NCI-H2081 treated with DMSO at 0.1 percent for 48 hours (cell line): ENCODE data around the gene TUBB4B.

Experiments used
- DNase-seq: peaks from one replicate; lab custom pipeline; 2025; lab: John Stamatoyannopoulos, UW

Gene TUBB4B

GRCh38 chr9:137212520-137212919 lies 28.6 kb upstream of the TUBB4B start:
- no peak for DNase-seq

DNA sequence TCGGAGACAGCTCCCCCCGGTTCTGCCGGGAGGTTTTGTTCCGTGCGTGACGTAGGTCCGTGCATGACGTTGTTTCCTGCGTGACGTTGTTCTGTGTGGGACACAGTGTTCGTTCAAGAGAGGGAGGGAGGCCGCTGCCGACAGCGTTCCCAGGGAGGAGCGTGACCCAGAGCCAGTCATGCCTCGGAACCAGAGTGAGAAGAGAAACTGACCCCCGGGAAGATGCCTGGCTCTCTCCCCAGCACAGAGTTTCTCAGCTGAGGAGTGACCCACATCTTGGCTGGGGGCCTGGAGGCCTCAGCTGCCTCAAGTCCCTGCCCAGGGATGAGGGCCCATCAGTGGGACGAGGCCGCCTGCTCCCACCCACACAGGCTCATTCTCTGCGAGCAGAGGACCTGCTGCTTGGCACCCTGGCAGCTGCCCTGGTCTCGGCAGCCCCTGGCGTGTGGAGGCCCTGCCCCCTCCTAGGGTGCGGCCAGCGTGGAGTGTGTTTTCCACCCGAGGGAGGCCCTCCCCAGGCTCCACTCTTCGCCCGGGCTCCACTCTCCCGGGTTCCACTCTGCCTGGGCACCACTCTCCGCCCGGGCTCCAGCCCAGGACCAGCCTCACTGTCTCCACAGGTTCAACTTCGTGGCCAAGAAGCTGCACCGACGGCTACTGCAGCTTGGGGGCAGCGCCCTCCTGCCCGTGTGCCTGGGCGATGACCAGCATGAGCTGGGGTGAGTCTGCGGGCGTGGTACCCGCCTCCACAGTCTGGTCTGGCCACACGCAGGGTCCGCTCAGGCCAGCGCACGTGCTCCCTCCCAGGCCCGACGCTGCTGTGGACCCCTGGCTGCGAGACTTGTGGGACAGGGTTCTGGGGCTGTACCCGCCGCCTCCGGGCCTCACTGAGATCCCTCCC lies 27.7 kb upstream of the TUBB4B start:
- no peak for DNase-seq

- no peak for DNase-seq
These were observed 26.5 kb upstream of the TUBB4B start for GRCh38 chr9:137214620-137215019.

DNA sequence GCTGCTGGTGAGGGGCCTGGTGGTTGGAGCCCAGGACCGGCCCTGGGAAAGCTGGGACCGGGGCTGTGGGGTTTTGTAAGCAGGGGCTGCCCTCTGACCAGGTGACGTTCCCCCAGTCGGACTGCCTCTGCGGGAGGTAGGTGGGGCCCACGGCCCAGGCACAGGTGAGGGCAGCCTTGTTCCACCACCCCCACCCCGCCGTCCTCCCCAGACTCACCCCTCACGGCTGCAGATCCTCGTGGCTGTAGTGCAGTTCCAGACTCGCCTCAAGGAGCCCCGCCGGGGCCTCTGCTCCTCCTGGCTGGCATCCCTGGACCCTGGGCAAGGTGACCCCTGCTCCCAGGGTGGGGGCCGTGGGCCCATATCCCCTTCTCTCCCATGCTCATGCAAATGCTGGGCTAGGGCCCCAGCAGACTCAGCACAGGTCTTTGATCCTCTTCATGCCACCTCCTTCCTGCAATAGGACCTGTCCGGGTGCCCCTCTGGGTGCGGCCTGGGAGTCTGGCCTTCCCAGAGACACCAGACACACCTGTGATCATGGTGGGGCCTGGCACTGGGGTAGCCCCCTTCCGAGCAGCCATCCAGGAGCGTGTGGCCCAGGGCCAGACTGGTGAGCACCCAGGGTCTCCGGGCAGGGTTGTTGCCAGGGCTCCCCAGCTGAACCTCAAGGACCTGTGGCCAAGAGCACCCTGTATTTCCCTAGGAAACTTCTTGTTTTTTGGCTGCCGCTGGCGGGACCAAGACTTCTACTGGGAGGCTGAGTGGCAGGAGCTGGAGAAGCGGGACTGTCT lies 25.7 kb upstream of the TUBB4B start:
- DNase-seq = no peak

DNA sequence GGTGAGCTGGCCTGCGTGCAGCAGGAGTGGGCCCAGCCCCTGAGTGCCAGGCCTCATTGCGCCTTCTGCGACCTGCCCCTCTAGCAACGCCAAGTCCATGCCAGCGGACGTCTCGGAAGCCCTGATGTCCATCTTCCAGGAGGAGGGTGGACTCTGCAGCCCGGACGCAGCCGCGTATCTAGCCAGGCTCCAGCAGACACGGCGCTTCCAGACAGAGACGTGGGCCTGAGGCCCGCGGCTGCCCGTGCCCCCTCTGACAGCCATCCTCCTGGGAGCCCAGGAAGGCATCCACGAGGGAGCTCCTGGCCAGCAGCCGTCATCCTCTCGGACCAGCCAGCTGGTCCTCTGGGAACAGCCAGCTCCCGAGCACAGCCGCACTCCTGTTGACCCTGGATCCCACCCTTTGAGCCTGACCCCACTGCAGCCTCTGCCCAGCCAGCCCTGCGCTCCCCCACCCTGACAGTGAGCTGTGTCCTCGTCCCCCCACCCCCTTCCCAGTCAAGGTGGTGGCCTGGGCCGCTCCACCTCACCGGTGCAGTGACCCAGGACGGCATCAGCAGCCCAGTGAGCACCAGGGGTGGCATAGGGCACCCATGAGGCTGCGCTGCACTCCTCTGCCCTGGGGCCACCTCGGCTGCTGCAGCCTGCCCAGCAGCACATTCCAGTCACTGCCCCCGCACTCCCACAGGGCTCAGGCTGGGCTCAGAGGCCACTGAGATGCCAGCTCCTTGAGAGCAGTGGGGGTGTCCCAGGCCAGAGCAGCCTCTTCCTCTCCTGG lies 24.7 kb upstream of the TUBB4B start:
- DNase-seq = no peak

DNA sequence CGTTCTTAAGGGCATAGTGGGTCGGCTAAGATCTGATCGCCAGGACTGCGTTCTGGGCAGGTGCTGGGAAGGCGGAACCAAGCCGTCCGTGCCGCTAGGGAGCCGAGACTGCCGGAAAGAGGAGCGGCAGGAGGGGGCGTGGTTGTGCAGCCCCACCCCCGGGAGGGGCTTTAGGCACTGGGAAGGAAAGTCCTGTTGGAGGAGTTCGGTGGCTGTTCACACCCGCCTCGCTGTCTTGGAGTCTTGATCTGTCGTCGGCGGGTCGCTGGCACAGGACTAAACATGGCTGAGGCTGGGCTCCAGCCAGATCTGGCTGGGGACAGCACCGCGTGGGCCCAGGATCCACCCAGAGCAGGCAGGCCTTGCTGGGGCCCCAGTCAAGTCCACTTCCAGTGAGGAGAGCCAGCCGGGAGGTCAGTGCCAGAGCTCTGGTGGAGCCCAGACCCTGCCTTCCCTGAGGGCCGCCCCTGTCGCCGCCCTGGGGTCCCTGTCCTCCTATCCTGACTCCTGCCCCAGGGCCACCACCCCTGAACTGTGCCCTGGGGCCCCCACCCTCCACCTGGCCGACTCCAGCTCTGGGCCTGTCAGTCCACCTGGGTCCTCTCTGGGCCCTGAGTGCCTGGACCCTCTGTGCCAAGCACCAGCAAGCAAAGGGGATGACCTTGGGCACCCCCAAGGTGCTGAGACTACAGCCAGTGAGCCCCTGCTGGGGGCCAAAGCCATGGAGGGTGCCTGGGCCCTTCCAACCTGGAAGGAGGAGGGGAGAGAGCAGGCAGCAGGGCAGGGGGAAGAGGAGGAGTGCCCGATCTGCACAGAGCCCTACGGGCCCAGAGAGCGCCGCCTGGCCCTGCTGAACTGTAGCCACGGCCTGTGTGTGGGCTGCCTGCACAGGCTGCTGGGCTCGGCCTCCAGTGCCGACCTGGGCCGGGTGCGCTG lies 23.5 kb upstream of the TUBB4B start:
- DNase-seq = no peak

DNA sequence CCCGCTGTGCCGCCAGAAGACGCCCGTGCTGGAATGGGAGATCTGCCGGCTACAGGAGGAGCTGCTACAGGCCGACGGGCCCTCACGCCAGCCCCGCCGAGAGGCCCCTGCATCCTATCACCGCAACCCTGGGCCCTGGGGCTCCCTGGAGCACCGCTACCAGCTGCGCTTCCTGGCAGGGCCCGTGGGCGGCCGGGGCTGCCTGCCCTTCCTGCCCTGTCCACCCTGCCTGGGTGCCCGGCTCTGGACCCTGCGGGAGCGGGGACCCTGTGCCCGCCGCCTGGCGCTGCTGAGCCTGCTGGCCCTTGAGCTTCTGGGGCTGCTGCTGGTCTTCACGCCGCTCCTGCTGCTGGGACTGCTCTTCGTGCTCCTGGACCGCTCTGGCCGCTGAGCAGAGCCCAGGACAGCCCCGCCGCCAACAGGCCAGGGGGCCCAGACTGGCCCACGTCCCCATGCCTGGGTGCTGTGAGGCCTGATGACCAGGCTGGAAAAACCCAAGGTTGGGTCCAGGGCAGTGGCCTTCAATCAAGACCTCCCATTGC lies 22.8 kb upstream of the TUBB4B start:
- DNase-seq = no peak

DNA sequence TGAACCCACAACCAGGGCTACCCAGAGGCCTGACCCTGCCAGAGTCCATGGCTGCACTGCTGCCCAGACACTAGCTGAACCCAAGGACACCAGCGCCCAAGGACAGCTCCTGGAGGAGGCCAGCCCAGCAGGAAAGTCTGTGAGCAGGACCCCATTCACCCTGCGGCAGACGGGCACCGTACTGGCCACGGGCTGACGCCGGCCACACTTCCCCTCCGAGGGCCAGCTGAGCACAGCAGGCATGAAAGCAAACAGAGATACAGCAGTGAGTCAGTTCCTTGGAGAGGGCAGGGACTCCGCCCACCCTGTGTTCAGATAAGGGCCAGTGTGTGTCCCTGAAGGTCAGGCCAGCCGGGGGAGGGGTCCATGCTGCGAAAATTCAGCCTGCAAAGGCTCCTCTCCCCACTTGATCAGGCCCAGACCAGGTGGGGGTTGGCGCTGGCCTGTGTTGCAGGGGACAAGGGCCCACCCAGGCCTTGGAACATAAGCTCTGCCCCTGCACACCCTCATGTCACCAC lies 22.3 kb upstream of the TUBB4B start:
- DNase-seq = no peak

- no peak for DNase-seq
These were observed 21.2 kb upstream of the TUBB4B start for GRCh38 chr9:137219757-137220316.

DNA sequence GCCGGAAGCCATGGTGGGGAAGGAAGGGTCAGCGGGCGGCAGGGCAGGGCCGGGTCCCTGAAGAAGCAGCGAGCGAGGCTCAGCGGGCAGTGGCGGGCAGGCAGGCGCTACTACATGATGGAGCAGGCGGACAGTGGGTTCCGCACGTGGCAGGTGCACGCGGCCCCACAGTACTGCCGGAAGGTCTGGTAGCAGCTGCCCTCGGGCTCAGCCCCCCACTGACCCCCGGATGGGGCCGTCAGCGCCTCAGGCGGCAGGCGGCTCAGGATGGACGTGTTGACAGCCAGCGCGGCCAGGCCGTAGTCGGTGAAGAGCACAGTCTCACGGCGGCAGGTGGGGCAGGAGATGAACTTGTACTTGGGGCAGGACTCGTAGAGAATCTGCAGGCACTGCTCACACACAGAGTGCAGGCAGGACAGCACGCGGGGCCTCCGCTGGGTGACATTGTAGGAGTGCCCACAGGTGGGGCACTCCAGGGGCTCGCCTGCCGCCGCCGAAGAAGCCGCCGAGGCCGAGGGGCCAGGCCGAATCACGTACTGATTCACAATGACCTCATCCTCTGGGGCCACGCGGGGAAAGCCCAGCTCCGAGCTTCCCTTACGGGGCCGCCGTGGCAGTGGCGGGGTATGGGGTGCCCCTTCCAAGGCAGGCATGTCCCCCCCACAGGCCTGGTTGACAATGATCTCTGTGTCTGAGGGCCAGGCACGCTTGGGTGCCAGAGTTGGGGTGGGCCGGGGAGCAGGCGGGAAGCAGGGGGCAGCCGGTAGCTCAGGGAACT lies 20.6 kb upstream of the TUBB4B start:
- no peak for DNase-seq

GRCh38 chr9:137221095-137221505 lies 20.0 kb upstream of the TUBB4B start:
- DNase-seq = no peak

DNA sequence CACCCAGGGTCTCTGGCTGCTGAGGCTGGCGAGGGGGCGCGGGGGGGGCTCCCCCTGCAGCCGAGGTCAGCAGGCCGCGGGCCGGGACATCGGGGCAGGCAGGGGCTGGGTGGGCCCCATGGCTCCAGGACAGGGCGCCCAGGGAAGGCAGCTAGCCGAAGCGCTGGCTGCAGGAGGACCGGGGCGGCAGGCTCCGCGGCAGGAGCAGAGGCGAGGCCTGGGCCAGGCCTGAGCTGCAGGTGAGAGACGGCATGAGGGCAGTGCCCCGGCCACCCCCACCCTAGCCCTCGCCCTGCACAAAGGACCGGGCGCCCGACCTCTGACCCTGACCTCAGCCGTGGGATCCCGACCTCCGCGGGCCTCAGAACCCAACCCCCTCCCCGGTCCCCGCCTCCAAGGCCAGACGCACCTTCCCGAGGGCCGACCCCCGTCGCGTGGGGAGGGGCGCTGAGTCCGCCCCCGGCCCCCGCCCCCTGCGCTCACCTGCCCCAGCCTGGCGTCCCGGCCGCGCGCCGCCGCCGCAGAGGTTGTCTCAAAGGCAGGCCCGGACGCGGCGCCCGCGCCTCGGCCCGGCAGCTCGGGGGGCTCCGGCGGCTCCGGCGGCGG lies 19.5 kb upstream of the TUBB4B start:
- DNase-seq = no peak

DNA sequence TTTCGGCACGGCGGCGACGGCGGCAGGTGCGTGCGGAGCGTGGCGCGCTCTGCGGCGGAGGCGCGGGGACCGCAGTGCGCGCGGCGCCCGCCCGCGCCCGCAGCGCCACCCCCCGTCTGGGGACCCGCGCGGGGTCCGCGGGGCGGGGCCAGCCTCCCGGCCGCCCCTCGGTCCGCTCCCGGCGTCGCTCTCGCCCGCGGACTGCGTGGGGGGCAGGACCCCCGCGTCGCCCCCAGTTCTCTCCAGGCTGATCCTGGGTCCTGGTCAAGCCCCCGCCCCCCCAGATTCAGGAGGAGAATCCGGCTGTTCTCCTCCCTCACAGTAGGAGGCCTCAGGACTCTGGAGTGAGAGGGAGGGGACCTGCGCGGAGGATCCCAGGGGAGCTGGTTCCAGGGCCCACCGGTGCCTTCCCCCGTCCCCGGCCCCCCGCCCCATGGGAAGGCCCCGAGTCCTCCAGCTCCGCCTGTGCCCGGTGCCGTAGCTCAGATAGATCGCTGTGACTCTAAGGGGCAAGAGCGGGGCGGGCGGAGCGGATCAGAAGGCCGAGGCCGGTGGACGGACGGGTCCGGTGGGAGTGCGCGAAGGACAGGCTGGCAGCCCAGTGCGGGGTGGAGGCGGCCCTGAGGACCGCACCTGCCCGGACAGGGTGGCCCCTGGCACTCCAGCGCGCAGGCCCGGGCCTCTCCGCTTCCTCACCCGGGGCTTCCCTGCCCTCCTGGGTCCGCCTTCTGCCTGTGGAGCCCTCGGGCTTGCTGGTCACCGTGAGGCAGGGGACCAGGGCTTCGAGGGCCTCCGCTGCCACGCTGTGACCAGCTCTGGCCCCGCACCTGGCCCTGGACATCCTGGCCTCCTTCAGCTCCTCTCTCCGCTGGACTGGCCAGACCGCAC lies 18.7 kb upstream of the TUBB4B start, which contains the start of gene RNF208:
TSS of gene RNF208 (minus strand) at position 51 of the 888 bp plus-strand sequence. CDS start 1,028 bp downstream, outside the sequence.
- no peak for DNase-seq

DNA sequence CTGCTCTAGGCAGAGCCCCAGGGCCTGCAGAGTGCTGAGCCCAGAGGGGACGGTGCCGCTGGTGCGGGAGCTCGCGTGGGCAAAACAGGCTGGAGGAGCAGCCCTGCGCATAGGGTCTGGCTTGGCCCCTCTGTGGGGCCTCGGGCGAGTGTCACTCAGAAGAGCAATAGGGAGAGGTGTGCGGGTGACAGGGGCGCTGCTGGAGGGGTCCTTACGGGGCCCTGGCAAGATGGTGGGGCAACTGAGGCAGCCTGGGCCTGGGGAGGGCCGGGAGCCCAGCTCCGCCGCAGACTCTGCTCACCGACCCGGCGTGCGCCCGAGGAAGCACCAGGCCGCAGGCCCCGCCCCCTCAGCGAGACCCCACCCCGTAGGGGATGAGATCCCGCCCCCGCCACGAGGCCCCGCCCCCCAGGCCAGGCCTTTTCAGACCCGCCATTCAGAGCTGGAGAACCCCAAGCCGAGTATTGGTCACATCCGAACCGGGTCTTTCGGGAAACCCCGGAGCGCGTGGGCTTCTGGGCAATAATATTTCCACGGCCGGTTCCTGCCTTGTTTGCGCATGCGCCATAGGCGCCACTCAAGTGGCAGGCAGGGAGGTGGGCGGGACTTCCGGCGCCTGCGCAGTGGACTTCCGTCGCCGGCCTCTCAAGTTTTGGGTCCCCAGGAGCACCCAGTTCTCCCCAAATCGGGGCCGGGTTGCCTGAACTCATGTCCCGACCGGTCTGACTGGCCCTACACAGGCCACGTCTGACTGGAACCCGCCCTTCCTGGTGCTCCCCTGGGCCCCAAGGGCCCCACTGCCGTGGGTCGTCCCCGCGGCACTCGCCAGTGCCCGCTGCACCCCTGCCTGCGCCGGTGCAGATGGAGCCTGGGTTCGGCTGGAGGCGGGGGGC lies 17.8 kb upstream of the TUBB4B start:
- DNase-seq = peak; percentile 89

DNA sequence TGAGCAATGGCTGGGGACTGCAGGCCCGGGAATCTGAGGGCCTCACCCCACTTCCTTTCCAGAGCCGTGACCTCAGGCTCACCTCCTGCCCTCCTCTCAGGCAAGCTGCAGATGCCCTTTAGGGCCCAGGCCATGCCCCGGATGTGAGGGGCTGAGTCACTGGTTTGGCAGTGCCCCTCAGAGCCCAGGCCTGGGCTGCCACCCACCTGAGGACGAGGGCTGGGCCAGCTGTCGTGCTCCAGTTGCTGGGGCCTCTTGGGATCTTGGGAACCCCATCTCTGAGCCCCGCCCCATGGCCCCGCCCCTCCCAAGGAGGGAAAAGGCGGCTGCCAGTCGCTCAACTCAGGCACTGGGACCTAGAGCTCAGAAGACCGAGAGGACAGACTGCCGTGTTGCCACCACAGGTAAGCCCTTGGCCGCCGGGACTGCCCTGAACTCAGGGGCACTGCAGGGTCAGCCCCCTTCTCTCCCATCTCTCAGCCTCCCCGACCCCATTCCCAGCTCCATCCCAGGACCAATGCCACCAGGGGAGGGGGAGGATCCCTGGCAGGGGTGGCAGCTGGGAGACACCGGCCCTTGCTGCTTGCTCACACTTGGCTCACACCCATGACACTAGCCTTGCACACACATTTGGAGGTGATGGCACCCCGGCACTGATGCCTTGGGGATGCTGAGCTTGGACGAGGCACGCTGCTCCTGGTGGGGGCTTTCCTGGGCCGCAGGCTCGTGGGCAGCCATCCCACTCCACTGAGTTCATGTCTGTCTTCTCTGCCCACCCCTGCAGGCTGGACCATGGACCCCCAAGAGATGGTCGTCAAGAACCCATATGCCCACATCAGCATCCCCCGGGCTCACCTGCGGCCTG lies 16.0 kb upstream of the TUBB4B start, which contains the start of gene CYSRT1:
TSS of gene CYSRT1 (plus strand) at position 345 of the 865 bp plus-strand sequence. CDS start at position 793, 448 bp downstream.
- no peak for DNase-seq
